ENCODE results near the gene KIF17. TPM values are rescaled to one million over a fixed set of nuclear protein-coding genes. Genes with fewer than 3 reads are reported as not detected.

The KIF17 gene
- total RNA-seq, 1 experiment from 2014 or later, result 2.4 TPM

DNA sequence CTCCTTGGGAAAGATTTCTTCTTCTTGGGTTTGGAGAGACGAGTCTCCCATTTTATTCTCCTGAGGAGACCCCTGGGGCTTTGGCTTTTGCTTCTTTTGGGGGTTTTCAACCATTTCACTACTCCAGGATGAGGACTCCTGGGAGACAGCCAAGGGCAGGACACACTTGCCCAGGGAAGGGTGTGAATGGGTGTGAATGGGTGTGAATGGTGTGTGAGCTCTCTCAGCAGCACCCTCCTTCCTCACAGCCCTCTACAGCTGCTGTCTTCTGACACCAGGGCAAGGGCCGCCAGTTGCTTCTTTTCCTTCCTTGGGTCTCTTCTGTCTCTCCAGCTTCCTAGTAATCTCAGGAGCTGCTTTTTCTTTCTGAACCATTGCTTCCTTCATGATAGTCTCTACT, 24.2 kb downstream of the KIF17 start:
- TF ChIP-seq JUND (IDR thresholded peaks at IDR 0.05), result no peak
- no peak for TF ChIP-seq POLR2AphosphoS5 (IDR thresholded peaks at IDR 0.05; ENCODE audit: low read depth, low read length)
- TF ChIP-seq POLR2A (IDR thresholded peaks at IDR 0.05; ENCODE audit: borderline replicate concordance, extremely low read depth, insufficient read depth, insufficient read length), result no peak
- TF ChIP-seq, protein P1, sequence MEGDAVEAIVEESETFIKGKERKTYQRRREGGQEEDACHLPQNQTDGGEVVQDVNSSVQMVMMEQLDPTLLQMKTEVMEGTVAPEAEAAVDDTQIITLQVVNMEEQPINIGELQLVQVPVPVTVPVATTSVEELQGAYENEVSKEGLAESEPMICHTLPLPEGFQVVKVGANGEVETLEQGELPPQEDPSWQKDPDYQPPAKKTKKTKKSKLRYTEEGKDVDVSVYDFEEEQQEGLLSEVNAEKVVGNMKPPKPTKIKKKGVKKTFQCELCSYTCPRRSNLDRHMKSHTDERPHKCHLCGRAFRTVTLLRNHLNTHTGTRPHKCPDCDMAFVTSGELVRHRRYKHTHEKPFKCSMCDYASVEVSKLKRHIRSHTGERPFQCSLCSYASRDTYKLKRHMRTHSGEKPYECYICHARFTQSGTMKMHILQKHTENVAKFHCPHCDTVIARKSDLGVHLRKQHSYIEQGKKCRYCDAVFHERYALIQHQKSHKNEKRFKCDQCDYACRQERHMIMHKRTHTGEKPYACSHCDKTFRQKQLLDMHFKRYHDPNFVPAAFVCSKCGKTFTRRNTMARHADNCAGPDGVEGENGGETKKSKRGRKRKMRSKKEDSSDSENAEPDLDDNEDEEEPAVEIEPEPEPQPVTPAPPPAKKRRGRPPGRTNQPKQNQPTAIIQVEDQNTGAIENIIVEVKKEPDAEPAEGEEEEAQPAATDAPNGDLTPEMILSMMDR (IDR thresholded peaks at IDR 0.05 in 2 of 3, conservative IDR thresholded peaks at IDR 0.05 in 1 of 3; ENCODE audit: borderline replicate concordance in 1 of 3, insufficient read depth in 1 of 3, low read depth in 2 of 3, low read length in 2 of 3), result no peak
- TF ChIP-seq FOSL1 (IDR thresholded peaks at IDR 0.05; ENCODE audit: low read depth), result no peak
- no peak for TF ChIP-seq TCF7L2 (IDR thresholded peaks at IDR 0.05; ENCODE audit: borderline replicate concordance, extremely low read depth, insufficient read depth, insufficient read length)
- Histone ChIP-seq H3K79me2 (ENCODE audit: insufficient read depth, low read length) (no peaks in the 10 kb centered on the region), H4K20me1 (ENCODE audit: insufficient read depth) (no peaks in the 10 kb centered on the region), H3K4me2 (ENCODE audit: low read length) (no peak overlapping the region), H3K9me2 (ENCODE audit: insufficient read depth) (no peaks in the 10 kb centered on the region), H2AFZ (ENCODE audit: low read depth, low read length, poor library complexity, severe bottlenecking) (no peak overlapping the region), H3K9ac (ENCODE audit: low read length) (no peak overlapping the region), H3K4me3 (replicated peaks in 1 of 2; ENCODE audit: low read depth in 1 of 2, low read length in 2 of 2) (no peak overlapping the region), H3K27ac (ENCODE audit: low read depth, low read length) (no peak overlapping the region), H3K9me3 (ENCODE audit: control insufficient read depth in 1 of 2, insufficient read depth in 1 of 2, low read depth in 1 of 2, low read length in 2 of 2) (no peaks in the 10 kb centered on the region), H3K4me1 (ENCODE audit: control insufficient read depth in 1 of 2, insufficient read depth in 2 of 2, low read length in 2 of 2) (peaks cover 15 to 32% of the 10 kb centered on the region in 2 experiments), H3K36me3 (ENCODE audit: control insufficient read depth in 1 of 2, insufficient read depth in 2 of 2, low read length in 2 of 2) (no peaks in the 10 kb centered on the region), H3K27me3 (ENCODE audit: insufficient read depth, low read length) (no peaks in the 10 kb centered on the region)
- intact Hi-C loops (cut with micrococcal nuclease), result no loop called here
- POLR2A ChIA-PET, result no interaction called here
- CTCF ChIA-PET, result interaction anchor here (1.0 to 2.1 kb wide), 2 partner anchors 118 to 502 kb away, joined by 4 to 5 read pairs; no protein-coding TSS in a partner anchor
- no peak for DNase-seq (ENCODE audit: low read depth, low spot score)
- RAD21 ChIA-PET (ENCODE audit: low non-redundant PET in 1 of 2, low total read pairs in 2 of 2, uncharacterized antibody in 2 of 2, unreplicated experiment in 2 of 2), result no interaction called here
- no TSS peak for BruUV-seq (replicated peaks)
- no peak for ATAC-seq

DNA sequence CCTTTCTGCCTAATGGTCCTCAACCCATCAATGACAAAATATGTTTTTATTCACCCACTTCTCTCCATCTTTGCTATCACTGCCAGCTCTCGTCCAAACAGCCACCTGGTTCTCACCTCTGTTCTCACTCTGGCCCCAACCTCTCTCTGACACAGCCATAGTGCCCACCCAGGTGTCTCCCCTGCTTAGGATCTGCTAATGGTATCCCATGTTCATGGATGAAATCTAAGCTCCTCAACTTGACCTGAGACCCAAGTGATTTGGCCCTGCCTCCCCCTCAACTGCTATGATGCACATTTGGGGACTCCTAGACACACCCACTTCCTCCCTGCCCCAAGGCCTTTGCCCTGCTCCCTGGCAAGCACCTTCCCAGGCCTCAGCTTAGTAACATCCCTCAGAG, 25.9 kb downstream of the KIF17 start:
- no peak for ATAC-seq
- CTCF ChIA-PET, result interaction anchor here (0.6 kb wide), 1 partner anchor 133 kb away, joined by 3 read pairs; no protein-coding TSS in a partner anchor

More for the DNA sequence above, 25.9 kb downstream of the KIF17 start:
- POLR2A ChIA-PET, result no interaction called here
- H3K4me1 ChIP-seq (ENCODE audit: control insufficient read depth in 1 of 2, insufficient read depth in 2 of 2, low read length in 2 of 2), result peaks cover 0 to 15% of the 10 kb centered on the region in 2 experiments; a peak in 2 of 4 replicates
- H4K20me1 ChIP-seq (ENCODE audit: insufficient read depth), result no peaks in the 10 kb centered on the region
- BruUV-seq (replicated peaks), result no TSS peak
- no peak overlapping the region for H3K4me2 ChIP-seq (ENCODE audit: low read length)
- H3K27ac ChIP-seq (ENCODE audit: low read depth, low read length), result no peak overlapping the region
- no peak for DNase-seq (ENCODE audit: low read depth, low spot score)
- no peak for TF ChIP-seq EZH2phosphoT487 (IDR thresholded peaks at IDR 0.05; ENCODE audit: borderline replicate concordance)
- TF ChIP-seq FOSL1 (IDR thresholded peaks at IDR 0.05; ENCODE audit: low read depth), result no peak
- TF ChIP-seq, protein P2, sequence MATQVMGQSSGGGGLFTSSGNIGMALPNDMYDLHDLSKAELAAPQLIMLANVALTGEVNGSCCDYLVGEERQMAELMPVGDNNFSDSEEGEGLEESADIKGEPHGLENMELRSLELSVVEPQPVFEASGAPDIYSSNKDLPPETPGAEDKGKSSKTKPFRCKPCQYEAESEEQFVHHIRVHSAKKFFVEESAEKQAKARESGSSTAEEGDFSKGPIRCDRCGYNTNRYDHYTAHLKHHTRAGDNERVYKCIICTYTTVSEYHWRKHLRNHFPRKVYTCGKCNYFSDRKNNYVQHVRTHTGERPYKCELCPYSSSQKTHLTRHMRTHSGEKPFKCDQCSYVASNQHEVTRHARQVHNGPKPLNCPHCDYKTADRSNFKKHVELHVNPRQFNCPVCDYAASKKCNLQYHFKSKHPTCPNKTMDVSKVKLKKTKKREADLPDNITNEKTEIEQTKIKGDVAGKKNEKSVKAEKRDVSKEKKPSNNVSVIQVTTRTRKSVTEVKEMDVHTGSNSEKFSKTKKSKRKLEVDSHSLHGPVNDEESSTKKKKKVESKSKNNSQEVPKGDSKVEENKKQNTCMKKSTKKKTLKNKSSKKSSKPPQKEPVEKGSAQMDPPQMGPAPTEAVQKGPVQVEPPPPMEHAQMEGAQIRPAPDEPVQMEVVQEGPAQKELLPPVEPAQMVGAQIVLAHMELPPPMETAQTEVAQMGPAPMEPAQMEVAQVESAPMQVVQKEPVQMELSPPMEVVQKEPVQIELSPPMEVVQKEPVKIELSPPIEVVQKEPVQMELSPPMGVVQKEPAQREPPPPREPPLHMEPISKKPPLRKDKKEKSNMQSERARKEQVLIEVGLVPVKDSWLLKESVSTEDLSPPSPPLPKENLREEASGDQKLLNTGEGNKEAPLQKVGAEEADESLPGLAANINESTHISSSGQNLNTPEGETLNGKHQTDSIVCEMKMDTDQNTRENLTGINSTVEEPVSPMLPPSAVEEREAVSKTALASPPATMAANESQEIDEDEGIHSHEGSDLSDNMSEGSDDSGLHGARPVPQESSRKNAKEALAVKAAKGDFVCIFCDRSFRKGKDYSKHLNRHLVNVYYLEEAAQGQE (IDR thresholded peaks at IDR 0.05; ENCODE audit: low read depth), result no peak
- intact Hi-C loops (cut with micrococcal nuclease), result no loop called here
- no peaks in the 10 kb centered on the region for H3K9me3 ChIP-seq (ENCODE audit: control insufficient read depth in 1 of 2, insufficient read depth in 1 of 2, low read depth in 1 of 2, low read length in 2 of 2)
- no peaks in the 10 kb centered on the region for H3K36me3 ChIP-seq (ENCODE audit: control insufficient read depth in 1 of 2, insufficient read depth in 2 of 2, low read length in 2 of 2)
- RAD21 ChIA-PET (ENCODE audit: low non-redundant PET in 1 of 2, low total read pairs in 2 of 2, uncharacterized antibody in 2 of 2, unreplicated experiment in 2 of 2), result no interaction called here
- no peak overlapping the region for H3K9ac ChIP-seq (ENCODE audit: low read length)
- no peak overlapping the region for H3K4me3 ChIP-seq (replicated peaks in 1 of 2; ENCODE audit: low read depth in 1 of 2, low read length in 2 of 2)
- H3K9me2 ChIP-seq (ENCODE audit: insufficient read depth), result no peaks in the 10 kb centered on the region
- no peak overlapping the region for H2AFZ ChIP-seq (ENCODE audit: low read depth, low read length, poor library complexity, severe bottlenecking)
- H3K27me3 ChIP-seq (ENCODE audit: insufficient read depth, low read length), result no peaks in the 10 kb centered on the region
- H3K79me2 ChIP-seq (ENCODE audit: insufficient read depth, low read length), result no peaks in the 10 kb centered on the region

All from HCT116 (cell line).